ENCODE measurements around the gene ALG11.
A peak's percentile ranks its signal among the peaks of the same experiment; 100 is the strongest.

ALG11 gene

GRCh38 chr13:51998723-51999509 lies 13.3 kb upstream of the ALG11 start:
- Histone ChIP-seq H3K27ac (no peak overlapping the region), H3K27me3 (replicated peaks) (no peaks in the 10 kb centered on the region), H3K4me3 (ENCODE audit: low read depth, low read length) (no peak overlapping the region), H3K36me3 (replicated peaks) (no peaks in the 10 kb centered on the region)
- no peak for TF ChIP-seq CTCF (IDR thresholded peaks at IDR 0.05; ENCODE audit: low read depth, low read length, missing control alignments)
- in situ Hi-C loops (cut with HindIII; ENCODE audit: low pct_ligation_motif_present, low sequenced_read_pairs) = no loop called here
- DNase-seq = no peak

DNA sequence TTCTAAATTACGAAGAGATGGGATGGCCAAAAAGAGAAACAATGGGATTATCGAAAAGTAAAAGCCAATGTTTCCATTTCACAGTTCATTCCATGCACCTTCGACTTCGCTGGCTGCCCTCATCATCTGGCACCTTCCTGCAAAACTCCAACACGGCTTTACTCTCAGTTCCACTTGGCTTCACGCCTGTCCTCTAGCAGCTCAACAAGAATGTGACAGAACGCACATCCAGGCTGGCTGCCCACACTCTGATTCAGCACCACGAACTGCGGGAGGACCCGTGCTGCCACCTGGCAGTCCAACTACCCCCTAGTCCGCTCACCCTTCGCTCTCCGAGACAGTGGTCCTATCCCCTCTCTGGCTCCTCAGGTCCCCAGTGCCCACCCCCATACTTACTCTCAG lies 12.7 kb upstream of the ALG11 start:
- H3K4me3 ChIP-seq (ENCODE audit: low read depth, low read length) = no peak overlapping the region
- in situ Hi-C loops (cut with HindIII; ENCODE audit: low pct_ligation_motif_present, low sequenced_read_pairs) = no loop called here

DNA sequence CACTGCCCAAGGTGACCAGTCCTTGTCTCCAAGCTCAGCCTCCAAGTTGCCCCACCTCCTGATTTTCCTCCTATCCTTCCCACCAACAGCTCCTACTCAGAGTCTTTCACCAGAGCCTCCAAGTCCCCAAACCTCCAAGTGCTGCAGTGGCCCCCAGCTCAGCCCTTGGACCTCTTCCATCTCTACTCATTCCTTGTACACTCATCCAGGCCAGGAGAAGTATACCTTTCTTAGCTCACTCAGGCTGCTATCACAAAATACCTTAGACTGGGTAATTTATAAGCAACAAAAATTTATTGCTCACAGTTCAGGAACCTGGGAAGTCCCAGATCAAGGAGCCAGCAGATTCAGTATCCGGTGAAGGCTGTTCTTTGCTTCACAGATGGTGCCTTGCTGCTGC lies 12.3 kb upstream of the ALG11 start:
- in situ Hi-C loops (cut with HindIII; ENCODE audit: low pct_ligation_motif_present, low sequenced_read_pairs) = no loop called here
- no peak for DNase-seq
- TF ChIP-seq CTCF (IDR thresholded peaks at IDR 0.05; ENCODE audit: low read depth, low read length, missing control alignments) = no peak
- Histone ChIP-seq H3K36me3 (replicated peaks) (no peaks in the 10 kb centered on the region), H3K27ac (no peak overlapping the region), H3K4me3 (ENCODE audit: low read depth, low read length) (no peak overlapping the region), H3K27me3 (replicated peaks) (no peaks in the 10 kb centered on the region)

More for the DNA sequence above, 12.7 kb upstream of the ALG11 start:
- Histone ChIP-seq H3K27me3 (replicated peaks) (no peaks in the 10 kb centered on the region), H3K36me3 (replicated peaks) (no peaks in the 10 kb centered on the region), H3K27ac (no peak overlapping the region)
- no peak for DNase-seq
- TF ChIP-seq CTCF (IDR thresholded peaks at IDR 0.05; ENCODE audit: low read depth, low read length, missing control alignments) = no peak

DNA sequence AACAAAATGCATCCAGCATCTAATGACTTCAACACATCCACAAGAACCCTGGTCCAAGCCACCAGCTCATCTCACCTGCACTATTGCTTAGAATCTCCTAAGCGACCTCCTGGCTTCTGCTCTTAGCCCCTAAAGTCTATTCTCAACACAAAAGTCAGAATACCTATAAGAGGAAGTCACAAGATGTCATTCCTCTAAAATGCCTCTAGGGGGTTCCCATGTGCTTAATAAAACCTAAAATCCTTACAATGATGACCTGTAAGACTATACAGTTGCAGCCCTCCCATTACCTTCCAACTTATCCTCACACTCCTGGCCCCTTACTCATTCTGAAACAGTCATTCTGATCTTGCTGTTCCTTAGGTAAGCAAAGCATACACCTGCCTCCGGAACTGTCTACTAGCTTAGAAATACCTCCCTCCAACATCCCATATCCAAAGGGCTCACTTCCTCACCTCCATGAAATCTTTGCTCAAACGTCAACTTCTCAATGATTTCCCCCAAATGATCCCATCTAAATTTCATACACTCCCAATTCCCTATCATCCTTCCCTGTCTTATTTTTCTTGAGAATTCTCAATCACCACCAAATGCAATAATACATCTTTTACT lies 11.0 kb upstream of the ALG11 start:
- Histone ChIP-seq H3K4me3 (ENCODE audit: low read depth, low read length) (no peak overlapping the region), H3K27ac (no peak overlapping the region), H3K27me3 (replicated peaks) (no peaks in the 10 kb centered on the region), H3K36me3 (replicated peaks) (no peaks in the 10 kb centered on the region)
- no peak for DNase-seq
- in situ Hi-C loops (cut with HindIII; ENCODE audit: low pct_ligation_motif_present, low sequenced_read_pairs) = no loop called here
- TF ChIP-seq CTCF (IDR thresholded peaks at IDR 0.05; ENCODE audit: low read depth, low read length, missing control alignments) = peak; percentile 62

GRCh38 chr13:52002361-52002760 lies 9.8 kb upstream of the ALG11 start:
- no peak for TF ChIP-seq CTCF (IDR thresholded peaks at IDR 0.05; ENCODE audit: low read depth, low read length, missing control alignments)
- no peaks in the 10 kb centered on the region for H3K36me3 ChIP-seq (replicated peaks)
- no peaks in the 10 kb centered on the region for H3K27me3 ChIP-seq (replicated peaks)
- H3K27ac ChIP-seq = no peak overlapping the region
- no peak overlapping the region for H3K4me3 ChIP-seq (ENCODE audit: low read depth, low read length)
- no peak for DNase-seq
- in situ Hi-C loops (cut with HindIII; ENCODE audit: low pct_ligation_motif_present, low sequenced_read_pairs) = no loop called here
